Keratinocyte (primary cell): ENCODE measurements around the gene TRPM2. TPM values are rescaled to one million over a fixed set of nuclear protein-coding genes. Genes with fewer than 3 reads are reported as not detected.

Experiments
- DNase-seq: peaks from one replicate; pipeline ENCODE4 v3.0.0-alpha.2; 2011; ENCODE audit warnings: low read depth, missing footprints, low spot score
- FAIRE-seq: peaks from 2 replicates; lab custom pipeline; 2011; peaks lifted over from hg19 to GRCh38; lab: Jason Lieb, UNC
- H2AFZ ChIP-seq: 2 replicates; pipeline ENCODE4 v1.6.0; 2012; ENCODE audit warnings: low read length, control low read depth, inconsistent platforms; ENCODE audit not compliant: control insufficient read depth
- H3K27ac ChIP-seq: 2 replicates; pipeline ENCODE4 v1.5.1; 2011; ENCODE audit warnings: low read length; ENCODE audit not compliant: control insufficient read depth, insufficient read depth
- H3K27me3 ChIP-seq: 3 replicates; pipeline ENCODE4 v1.6.0; 2011; ENCODE audit warnings: low read length; ENCODE audit not compliant: control insufficient read depth, insufficient read depth; ENCODE audit errors: extremely low read depth
- H3K36me3 ChIP-seq, 2 experiments: 2 replicates in 1 of 2; 3 replicates in 1 of 2; pipeline ENCODE4 v1.5.1; 2011; ENCODE audit warnings: low read length in 2 of 2, mild to moderate bottlenecking in 1 of 2; ENCODE audit not compliant: control insufficient read depth in 2 of 2, insufficient read depth in 2 of 2; ENCODE audit errors: extremely low read depth in 1 of 2
- H3K4me1 ChIP-seq: 3 replicates; pipeline ENCODE4 v1.5.1; 2011; ENCODE audit warnings: low read length; ENCODE audit not compliant: control insufficient read depth, insufficient read depth; ENCODE audit errors: extremely low read depth
- H3K4me2 ChIP-seq: 3 replicates; pipeline ENCODE4 v1.6.0; 2011; ENCODE audit warnings: low read depth, low read length; ENCODE audit not compliant: control insufficient read depth, insufficient read depth; ENCODE audit errors: extremely low read depth
- H3K4me3 ChIP-seq, 3 experiments: fragments of 200-600 bp in 1 of 3; sonication (generic) in 1 of 3; 2 replicates in 2 of 3; 3 replicates in 1 of 3; pipeline ENCODE4 v1.5.1; 2011 to 2016; ENCODE audit warnings: low read length in 3 of 3, mild to moderate bottlenecking in 3 of 3, control low read depth in 2 of 3, inconsistent platforms in 1 of 3, low read depth in 1 of 3, mixed read lengths in 1 of 3, mixed run types in 1 of 3, moderate library complexity in 1 of 3; ENCODE audit not compliant: control insufficient read depth in 2 of 3, insufficient read depth in 2 of 3; ENCODE audit errors: extremely low read depth in 1 of 3
- H3K79me2 ChIP-seq: 2 replicates; pipeline ENCODE4 v1.6.0; 2012; ENCODE audit warnings: low read length; ENCODE audit not compliant: control insufficient read depth, insufficient read depth
- H3K9ac ChIP-seq: 3 replicates; pipeline ENCODE4 v1.6.0; 2011; ENCODE audit warnings: low read length; ENCODE audit not compliant: control insufficient read depth, insufficient read depth; ENCODE audit errors: extremely low read depth
- H3K9me1 ChIP-seq: 3 replicates; pipeline ENCODE4 v1.6.0; 2011; ENCODE audit warnings: low read length; ENCODE audit not compliant: control insufficient read depth, insufficient read depth; ENCODE audit errors: extremely low read depth
- H3K9me3 ChIP-seq: 2 replicates; pipeline ENCODE4 v1.5.1; 2012; ENCODE audit warnings: low read depth, low read length; ENCODE audit not compliant: control insufficient read depth
- H4K20me1 ChIP-seq: 3 replicates; pipeline ENCODE4 v1.6.0; 2011; ENCODE audit warnings: low read length; ENCODE audit not compliant: control insufficient read depth, insufficient read depth; ENCODE audit errors: extremely low read depth
- EZH2 ChIP-seq: IDR thresholded peaks from one replicate; pipeline ENCODE4 v1.6.1; 2012; ENCODE audit warnings: inconsistent platforms, mild to moderate bottlenecking, low read length, moderate library complexity
- dilution Hi-C: fragments of 300-500 bp; cut with MboI; formaldehyde crosslinking; loops from one replicate; pipeline ENCODE4 v1.7.0; 2020; ENCODE audit warnings: low sequenced_read_pairs; ENCODE audit not compliant: extremely low pct_ligation_motif_present
- polyA plus RNA-seq, 5 experiments: library from polyadenylated mRNA; depleted of rRNA in 3 of 5; stranded (reverse) in 3 of 5; stranded (forward) in 1 of 5; unstranded in 1 of 5; fragments of >200 nt; gene quantifications; 1 replicate in 1 of 5; 2 replicates in 3 of 5; 3 replicates in 1 of 5; pipeline versions ENCODE4 v1.2.1 to v1.2.3, GENCODE V29; 2011 to 2012; ENCODE audit warnings: missing spikeins in 2 of 5, low read depth in 1 of 5, low replicate concordance in 1 of 5
- TF ChIP-seq, protein P1 (sequence below), 3 experiments: IDR thresholded peaks in 1 of 3; conservative IDR thresholded peaks in 1 of 3; optimal IDR thresholded peaks in 1 of 3; 2 replicates in 2 of 3; 3 replicates in 1 of 3; pipeline versions ENCODE3 to v1.5.1; 2011; ENCODE audit warnings: low read length in 3 of 3, mild to moderate bottlenecking in 3 of 3, moderate library complexity in 2 of 3, control low read depth in 1 of 3, inconsistent platforms in 1 of 3; ENCODE audit not compliant: insufficient read depth in 2 of 3; ENCODE audit errors: extremely low read depth in 1 of 3

The TRPM2 gene
- polyA plus RNA-seq, 1 donor (not counting 4 experiments of a cell fraction or from before 2014, with no cell fraction given) = 0.31 TPM

DNA sequence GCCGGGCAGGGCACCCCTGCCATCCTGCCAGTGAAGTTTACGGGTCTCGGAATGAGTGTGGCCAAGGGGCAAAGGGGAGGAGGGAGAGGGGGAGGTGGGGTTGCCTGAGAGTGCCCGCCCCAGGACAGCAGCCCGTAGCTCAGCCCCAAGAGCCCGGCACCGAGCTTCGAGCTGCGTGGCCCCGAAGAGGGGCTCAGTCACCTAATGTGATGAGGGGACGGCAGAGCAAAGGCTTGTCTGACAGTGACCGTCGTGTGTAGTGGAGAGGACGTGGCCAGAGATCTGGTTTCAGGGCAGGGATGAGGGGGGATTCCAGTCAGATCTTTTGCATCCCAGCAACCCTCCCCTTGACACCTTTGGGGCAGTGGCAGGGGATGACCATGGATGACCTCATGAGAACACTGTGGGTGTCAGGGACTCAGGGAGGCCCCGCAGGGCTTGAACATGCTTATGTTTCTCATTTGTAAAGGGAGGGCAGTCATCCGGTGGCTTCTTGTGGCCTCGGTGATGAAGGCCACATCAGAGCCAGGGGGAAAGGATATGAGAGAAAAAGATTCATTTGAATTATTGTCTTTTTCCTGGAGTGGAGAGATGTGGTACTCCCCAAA, 1.1 kb upstream of the TRPM2 start:
- Histone ChIP-seq H3K79me2 (no peaks in the 10 kb centered on the region), H3K27me3 (peaks cover 48% of the 10 kb centered on the region), H4K20me1 (no peaks in the 10 kb centered on the region), H3K4me2 (no peak overlapping the region), H2AFZ (no peak overlapping the region), H3K36me3 (no peaks in the 10 kb centered on the region), H3K9me1 (no peaks in the 10 kb centered on the region), H3K9me3 (no peaks in the 10 kb centered on the region), H3K27ac (no peak overlapping the region), H3K4me1 (no peaks in the 10 kb centered on the region), H3K9ac (no peak overlapping the region), H3K4me3 (no peak overlapping the region)
- no peak for DNase-seq
- FAIRE-seq = no peak
- dilution Hi-C loops = no loop called here
- no peak for TF ChIP-seq EZH2
- TF ChIP-seq, protein P1, sequence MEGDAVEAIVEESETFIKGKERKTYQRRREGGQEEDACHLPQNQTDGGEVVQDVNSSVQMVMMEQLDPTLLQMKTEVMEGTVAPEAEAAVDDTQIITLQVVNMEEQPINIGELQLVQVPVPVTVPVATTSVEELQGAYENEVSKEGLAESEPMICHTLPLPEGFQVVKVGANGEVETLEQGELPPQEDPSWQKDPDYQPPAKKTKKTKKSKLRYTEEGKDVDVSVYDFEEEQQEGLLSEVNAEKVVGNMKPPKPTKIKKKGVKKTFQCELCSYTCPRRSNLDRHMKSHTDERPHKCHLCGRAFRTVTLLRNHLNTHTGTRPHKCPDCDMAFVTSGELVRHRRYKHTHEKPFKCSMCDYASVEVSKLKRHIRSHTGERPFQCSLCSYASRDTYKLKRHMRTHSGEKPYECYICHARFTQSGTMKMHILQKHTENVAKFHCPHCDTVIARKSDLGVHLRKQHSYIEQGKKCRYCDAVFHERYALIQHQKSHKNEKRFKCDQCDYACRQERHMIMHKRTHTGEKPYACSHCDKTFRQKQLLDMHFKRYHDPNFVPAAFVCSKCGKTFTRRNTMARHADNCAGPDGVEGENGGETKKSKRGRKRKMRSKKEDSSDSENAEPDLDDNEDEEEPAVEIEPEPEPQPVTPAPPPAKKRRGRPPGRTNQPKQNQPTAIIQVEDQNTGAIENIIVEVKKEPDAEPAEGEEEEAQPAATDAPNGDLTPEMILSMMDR (optimal IDR thresholded peaks at IDR 0.05 in 1 of 3, IDR thresholded peaks at IDR 0.05 in 1 of 3, conservative IDR thresholded peaks at IDR 0.05 in 1 of 3; ENCODE audit: extremely low read depth in 1 of 3, insufficient read depth in 2 of 3, low read length in 3 of 3) = no peak

GRCh38 chr21:44354001-44354405, 582 bp downstream of the TRPM2 start:
- no peak for TF ChIP-seq EZH2
- TF ChIP-seq, protein P1 (optimal IDR thresholded peaks at IDR 0.05 in 1 of 3, IDR thresholded peaks at IDR 0.05 in 1 of 3, conservative IDR thresholded peaks at IDR 0.05 in 1 of 3; ENCODE audit: extremely low read depth in 1 of 3, insufficient read depth in 2 of 3, low read length in 3 of 3) = no peak
- peaks cover 37% of the 10 kb centered on the region for H3K27me3 ChIP-seq
- no peak overlapping the region for H3K27ac ChIP-seq
- no peak overlapping the region for H3K9ac ChIP-seq
- no peak for DNase-seq
- H3K4me2 ChIP-seq = no peak overlapping the region
- dilution Hi-C loops = no loop called here
- no peak for FAIRE-seq
- H2AFZ ChIP-seq = no peak overlapping the region
- H4K20me1 ChIP-seq = no peaks in the 10 kb centered on the region
- no peaks in the 10 kb centered on the region for H3K9me3 ChIP-seq
- no peaks in the 10 kb centered on the region for H3K9me1 ChIP-seq
- H3K4me1 ChIP-seq = no peaks in the 10 kb centered on the region
- no peaks in the 10 kb centered on the region for H3K79me2 ChIP-seq
- H3K4me3 ChIP-seq = no peak overlapping the region
- no peaks in the 10 kb centered on the region for H3K36me3 ChIP-seq
